ENCODE data around the gene CCDC138.

Gene CCDC138

DNA sequence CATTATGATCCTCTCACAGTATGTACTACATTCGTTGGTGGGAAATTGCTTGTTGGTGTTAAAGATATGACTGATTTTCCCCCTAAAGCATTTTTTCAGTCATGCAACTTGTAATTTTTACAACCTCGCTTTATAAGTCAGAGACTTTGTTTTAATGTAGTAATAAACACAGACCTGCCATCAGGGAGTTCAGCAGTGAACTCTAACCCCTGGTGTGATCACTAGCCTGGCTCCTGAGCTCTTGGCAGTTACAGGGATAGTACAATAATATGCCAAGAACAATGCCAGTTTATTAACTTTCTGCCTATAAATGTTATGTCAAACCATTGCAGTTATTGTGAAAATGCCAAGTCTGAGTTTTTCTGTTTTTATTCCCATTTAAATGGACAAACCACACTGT lies 108.6 kb downstream of the CCDC138 start:
- H3K27ac ChIP-seq: 0 out of 2 replicates have a peak overlapping the region, but pooled peaks have one; percentile 7
- TF ChIP-seq CTCF (conservative IDR thresholded peaks at IDR 0.05): no peak

GRCh38 chr2:108896741-108897140 lies 110.2 kb downstream of the CCDC138 start:
- no peak overlapping the region for H3K27ac ChIP-seq
- TF ChIP-seq CTCF (conservative IDR thresholded peaks at IDR 0.05): no peak

DNA sequence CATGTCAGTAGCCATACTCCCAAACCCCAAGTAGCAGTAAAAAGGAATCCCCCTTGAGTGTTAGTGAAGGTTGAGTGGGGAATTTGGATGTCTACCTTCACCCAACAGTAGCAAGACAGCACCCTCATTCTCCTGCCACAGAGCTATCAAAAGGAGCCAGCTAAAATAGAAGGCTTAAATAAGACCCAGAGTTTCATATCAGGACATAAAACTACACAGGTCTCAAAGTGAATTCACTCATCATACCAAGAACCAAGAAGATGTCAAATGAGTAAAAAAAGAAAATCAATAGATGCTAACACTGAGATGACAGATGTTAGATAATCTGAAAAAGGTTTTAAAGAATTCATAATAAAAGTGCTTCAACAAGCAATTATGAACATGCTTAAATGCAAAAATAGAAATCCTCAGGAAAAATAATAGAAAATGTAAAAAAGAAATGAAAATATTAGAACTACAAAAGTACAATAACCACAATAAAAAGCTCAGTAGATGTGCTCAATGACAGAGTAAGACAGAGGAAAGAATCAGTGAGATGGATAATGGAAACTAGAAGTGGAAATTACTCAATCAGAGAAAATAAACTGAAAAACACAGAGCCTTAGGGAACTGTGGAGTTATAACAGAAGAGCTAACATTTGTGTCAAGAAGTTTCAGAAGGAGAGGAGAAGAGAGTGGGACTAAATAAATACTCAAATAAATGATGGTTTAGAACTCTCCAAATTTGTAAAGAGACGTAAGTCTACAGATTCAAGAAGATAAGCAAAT lies 111.9 kb downstream of the CCDC138 start:
- no peak overlapping the region for H3K27ac ChIP-seq
- TF ChIP-seq CTCF (conservative IDR thresholded peaks at IDR 0.05): no peak

DNA sequence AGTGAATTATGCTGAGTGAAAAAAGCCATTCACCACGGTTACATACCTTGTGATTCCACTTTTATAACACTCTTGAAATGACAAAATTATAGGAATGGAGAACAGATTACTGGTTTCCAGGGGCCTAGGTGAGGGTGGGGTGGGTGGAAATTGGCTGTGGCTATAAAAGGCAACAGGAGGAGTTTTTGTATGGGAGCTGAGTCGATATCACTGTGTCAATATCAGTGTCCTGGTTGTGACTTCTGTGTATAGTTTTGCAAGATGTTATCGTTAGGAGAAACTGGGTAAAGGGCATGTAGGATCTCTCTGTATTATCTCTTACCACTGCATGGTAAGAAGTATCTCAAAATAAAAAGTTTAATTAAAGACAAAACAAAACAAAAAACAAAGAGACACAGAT lies 118.1 kb downstream of the CCDC138 start:
- TF ChIP-seq CTCF (conservative IDR thresholded peaks at IDR 0.05): no peak
- H3K27ac ChIP-seq: peak overlapping the region; percentile 82

- TF ChIP-seq CTCF (conservative IDR thresholded peaks at IDR 0.05): no peak
Observed at GRCh38 chr2:108905176-108905575, 118.6 kb downstream of the CCDC138 start.

DNA sequence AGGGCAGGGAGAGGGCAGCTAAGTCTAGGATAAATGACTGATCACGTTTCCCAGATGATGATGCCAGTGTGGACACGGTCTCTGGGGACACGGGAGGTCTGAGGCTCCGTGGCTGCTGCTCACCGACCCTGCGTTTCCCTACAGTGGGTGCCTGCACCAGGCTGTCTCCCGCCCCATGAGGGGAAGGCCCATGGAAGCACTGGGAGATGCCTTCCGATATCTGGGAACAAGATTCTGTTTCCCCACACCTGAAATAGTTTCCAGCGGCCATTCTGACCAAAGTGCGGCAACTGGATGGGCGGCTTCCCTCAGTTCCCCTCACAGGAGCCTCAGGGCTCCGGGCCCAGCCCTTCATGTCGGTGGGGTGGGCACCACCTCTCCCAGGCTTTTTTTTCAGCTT lies 119.3 kb downstream of the CCDC138 start:
- H3K27ac ChIP-seq: peak overlapping the region; percentile 82
- no peak for TF ChIP-seq CTCF (conservative IDR thresholded peaks at IDR 0.05)

More at GRCh38 chr2:108905176-108905575, 118.6 kb downstream of the CCDC138 start:
- H3K27ac ChIP-seq: peak overlapping the region; percentile 82

DNA sequence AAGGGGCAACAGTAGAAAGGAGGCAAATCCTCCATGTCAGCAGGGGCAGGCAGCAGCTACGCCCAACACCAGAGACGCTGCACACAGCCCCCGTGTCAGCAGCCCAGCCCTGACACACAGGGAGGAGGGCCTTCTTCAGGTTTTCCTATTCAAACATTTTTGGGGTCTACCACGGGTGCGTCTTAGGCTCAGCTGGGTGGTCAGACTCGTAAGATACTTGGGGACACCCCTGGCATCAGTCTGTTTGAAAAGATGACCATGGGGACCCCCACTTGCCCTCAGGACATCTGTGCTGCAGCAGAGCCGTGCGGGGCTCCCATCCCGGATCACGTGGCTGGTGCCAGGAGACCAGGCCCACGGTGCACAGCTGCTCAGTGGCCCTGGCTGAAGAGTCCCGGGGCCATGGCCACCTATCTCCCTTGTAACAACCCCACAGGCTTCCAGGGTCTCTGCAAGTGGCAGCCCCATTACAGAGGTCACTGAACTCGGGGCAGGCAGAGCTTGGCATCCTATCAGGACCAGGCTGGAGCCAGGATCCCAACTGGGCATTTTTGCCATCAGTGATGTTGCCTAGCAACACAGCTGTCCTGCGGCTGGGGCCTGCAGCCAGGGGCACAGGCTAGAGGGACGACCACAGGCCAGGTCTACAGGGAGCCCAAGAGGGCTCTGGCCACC lies 120.0 kb downstream of the CCDC138 start:
- no peak for TF ChIP-seq CTCF (conservative IDR thresholded peaks at IDR 0.05)

More for the DNA sequence above, 120.0 kb downstream of the CCDC138 start:
- peak overlapping the region; percentile 82; the same call in 1 of the 2 replicates for H3K27ac ChIP-seq
